KOPT-K1 (cell line): Measurements from ENCODE around the gene CIROP.
"Not testable (repeated sequence)": the region's sequence is repeated elsewhere in the genome, so short reads cannot be mapped to it uniquely, and the experiment has no call there.

Experiments
- H3K27ac ChIP-seq: fragments of 200-600 bp; sonication (generic); 2 replicates; pipeline ENCODE4 v1.5.1; 2016; ENCODE audit warnings: antibody characterized with exemption, mild to moderate bottlenecking, low read depth, low read length; ENCODE audit not compliant: poor library complexity, severe bottlenecking
- H3K36me3 ChIP-seq: fragments of 200-600 bp; sonication (generic); 2 replicates; pipeline ENCODE4 v1.5.1; 2017; ENCODE audit warnings: antibody characterized with exemption, mild to moderate bottlenecking, low read length, moderate library complexity; ENCODE audit not compliant: insufficient read depth
- H3K9me3 ChIP-seq: fragments of 200-600 bp; sonication (generic); 2 replicates; pipeline ENCODE4 v1.5.1; 2017; ENCODE audit warnings: antibody characterized with exemption, low read length, mild to moderate bottlenecking; ENCODE audit not compliant: insufficient read depth, poor library complexity, severe bottlenecking

CIROP gene

GRCh38 chr14:23110579-23111365, 6.0 kb upstream of the CIROP start:
- H3K27ac ChIP-seq, result peak overlapping the region; percentile 60
- no peaks in the 10 kb centered on the region for H3K36me3 ChIP-seq
- H3K9me3 ChIP-seq, result no peaks in the 10 kb centered on the region

GRCh38 chr14:23109769-23110168, 5.0 kb upstream of the CIROP start:
- Histone ChIP-seq H3K27ac (no peak overlapping the region), H3K36me3 (no peaks in the 10 kb centered on the region), H3K9me3 (no peaks in the 10 kb centered on the region)

- not testable (repeated sequence) for H3K9me3 ChIP-seq, H3K27ac ChIP-seq, H3K36me3 ChIP-seq
These were observed 3.4 kb upstream of the CIROP start for GRCh38 chr14:23108169-23108568.

- not testable (repeated sequence) for H3K9me3 ChIP-seq, H3K36me3 ChIP-seq, H3K27ac ChIP-seq
These were observed 2.8 kb upstream of the CIROP start for GRCh38 chr14:23107620-23108019.

- H3K27ac ChIP-seq, result no peak overlapping the region
- no peaks in the 10 kb centered on the region for H3K9me3 ChIP-seq
- no peaks in the 10 kb centered on the region for H3K36me3 ChIP-seq
These were observed 1.9 kb upstream of the CIROP start for GRCh38 chr14:23106747-23107045.

GRCh38 chr14:23105348-23105824, 597 bp upstream of the CIROP start:
- no peak overlapping the region for H3K27ac ChIP-seq
- no peaks in the 10 kb centered on the region for H3K36me3 ChIP-seq
- no peaks in the 10 kb centered on the region for H3K9me3 ChIP-seq

GRCh38 chr14:23104070-23104590, 659 bp downstream of the CIROP start:
- Histone ChIP-seq H3K36me3 (peaks cover 6% of the 10 kb centered on the region), H3K27ac (no peak overlapping the region), H3K9me3 (no peaks in the 10 kb centered on the region)

- Histone ChIP-seq H3K36me3 (peaks cover 11% of the 10 kb centered on the region), H3K27ac (no peak overlapping the region), H3K9me3 (no peaks in the 10 kb centered on the region)
These were observed 1.2 kb downstream of the CIROP start for GRCh38 chr14:23103581-23103980.

- Histone ChIP-seq H3K9me3 (no peaks in the 10 kb centered on the region), H3K36me3 (peaks cover 19% of the 10 kb centered on the region), H3K27ac (no peak overlapping the region)
These were observed 2.0 kb downstream of the CIROP start for GRCh38 chr14:23102801-23103200.

- Histone ChIP-seq H3K27ac (no peak overlapping the region), H3K9me3 (no peaks in the 10 kb centered on the region), H3K36me3 (peaks cover 23% of the 10 kb centered on the region)
These were observed 2.7 kb downstream of the CIROP start for GRCh38 chr14:23101986-23102625.

GRCh38 chr14:23101213-23101970, 3.4 kb downstream of the CIROP start:
- Histone ChIP-seq H3K36me3 (peaks cover 23% of the 10 kb centered on the region), H3K9me3 (no peaks in the 10 kb centered on the region), H3K27ac (no peak overlapping the region)

GRCh38 chr14:23099212-23099861, 5.5 kb downstream of the CIROP start:
- H3K36me3 ChIP-seq, result peaks cover 23% of the 10 kb centered on the region
- no peak overlapping the region for H3K27ac ChIP-seq
- H3K9me3 ChIP-seq, result no peaks in the 10 kb centered on the region

- Histone ChIP-seq H3K36me3 (peaks cover 32% of the 10 kb centered on the region), H3K27ac (no peak overlapping the region), H3K9me3 (no peaks in the 10 kb centered on the region)
These were observed 7.0 kb downstream of the CIROP start for GRCh38 chr14:23097786-23098185.

- Histone ChIP-seq H3K36me3 (peaks cover 55% of the 10 kb centered on the region), H3K9me3 (no peaks in the 10 kb centered on the region), H3K27ac (peak within 1 kb of the TSS; percentile 87)
These were observed 9.3 kb downstream of the CIROP start, which contains the start of gene C14orf119 for GRCh38 chr14:23095196-23096108. Gene C14orf119, plus strand, starts transcription at chr14:23095505. Its CDS starts 2,154 bp downstream, at chr14:23097659.
